Measurements from ENCODE around the gene CXCL14.

CXCL14 gene

DNA sequence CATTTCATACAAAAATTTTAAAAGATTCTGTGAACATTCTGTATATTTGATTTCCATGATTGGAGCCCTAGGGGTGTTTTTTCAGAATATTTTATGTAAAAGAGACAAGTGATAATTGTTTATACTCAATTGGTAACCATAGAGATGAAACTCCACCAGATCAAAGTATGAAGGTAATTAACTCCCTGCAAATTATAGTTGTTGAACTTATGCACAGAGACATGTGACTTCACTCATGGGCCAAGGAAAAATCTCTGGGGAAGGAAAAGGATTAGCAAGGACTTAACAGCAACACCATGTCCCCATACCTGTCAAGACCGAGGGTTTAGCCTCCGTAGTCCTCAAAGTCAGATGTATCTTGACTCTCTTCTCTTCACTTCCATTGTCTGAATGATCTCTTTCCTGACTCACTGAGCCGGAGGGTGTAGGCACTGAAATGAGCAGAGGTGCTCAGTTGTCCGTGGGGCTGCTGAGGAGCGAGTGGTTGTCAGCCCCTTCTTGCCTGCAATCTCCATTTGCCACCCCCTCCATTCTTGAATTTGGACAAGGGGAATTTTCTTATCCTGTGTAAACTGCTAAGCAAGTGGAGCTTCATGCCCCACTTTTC, 17.5 kb upstream of the CXCL14 start:
- no peak for DNase-seq

DNA sequence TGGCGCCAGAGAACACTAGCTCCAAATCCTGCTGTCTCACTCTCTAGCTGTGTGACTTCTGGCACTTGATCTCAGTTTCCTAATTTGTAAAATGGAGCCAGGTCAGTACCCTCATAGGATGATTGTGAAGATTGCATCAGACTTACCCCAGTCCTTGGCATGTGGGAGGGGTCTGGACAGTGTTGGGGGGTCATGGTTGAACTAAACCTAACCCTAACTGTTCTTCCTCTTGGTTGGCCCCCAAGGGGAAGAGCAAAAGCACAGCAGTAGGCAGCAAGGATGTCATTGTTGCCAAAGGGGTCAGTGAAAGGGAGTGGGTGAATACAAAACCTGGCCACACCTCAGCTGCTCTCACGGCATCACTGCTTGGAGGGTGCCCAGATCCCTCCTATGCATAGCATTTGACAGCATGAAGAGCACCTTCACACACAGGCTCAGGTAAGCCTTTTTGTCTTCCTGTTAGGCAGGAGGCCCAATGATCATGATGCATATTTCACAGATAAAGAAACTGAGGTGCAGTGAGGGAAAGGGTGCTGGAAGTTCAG, 15.7 kb upstream of the CXCL14 start:
- DNase-seq = no peak

DNA sequence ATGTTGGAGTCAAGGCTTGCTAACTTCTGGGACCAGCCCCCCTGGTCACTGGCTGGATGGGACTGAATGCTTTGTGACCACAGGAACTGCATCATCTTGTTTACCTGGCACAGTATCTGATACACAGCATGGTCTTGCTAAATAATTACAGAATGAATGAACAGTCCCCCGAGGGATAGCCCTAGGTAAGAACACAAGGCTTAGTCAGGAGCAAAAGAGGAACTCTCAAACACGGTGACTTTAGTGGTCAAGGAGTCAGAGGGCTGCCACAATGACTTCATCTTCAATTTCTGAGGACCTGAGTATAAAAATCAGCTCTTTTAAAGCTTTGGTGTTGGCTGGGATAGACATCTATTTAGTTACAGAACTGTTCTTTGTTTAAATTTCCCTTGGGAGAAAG, 15.1 kb upstream of the CXCL14 start:
- DNase-seq = no peak

DNA sequence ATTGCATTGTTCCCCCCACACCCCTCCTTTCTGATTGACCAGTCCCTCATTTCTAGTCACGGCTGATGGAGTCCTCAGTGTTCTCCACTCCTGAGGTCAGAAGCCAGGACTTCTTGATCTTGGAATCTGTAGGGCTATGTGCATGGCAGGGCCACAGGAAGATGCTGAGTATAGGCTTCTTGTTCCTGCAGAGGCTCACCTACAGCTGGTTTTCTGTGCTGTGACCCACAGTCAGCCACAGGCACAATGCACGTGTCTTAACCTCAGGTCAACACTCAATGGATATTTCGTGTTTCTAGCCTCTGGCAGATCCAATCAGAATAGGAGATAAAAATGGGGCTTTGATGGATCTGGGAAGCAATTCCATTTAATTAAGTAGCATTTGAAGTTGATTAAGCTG, 14.3 kb upstream of the CXCL14 start:
- DNase-seq = no peak

DNA sequence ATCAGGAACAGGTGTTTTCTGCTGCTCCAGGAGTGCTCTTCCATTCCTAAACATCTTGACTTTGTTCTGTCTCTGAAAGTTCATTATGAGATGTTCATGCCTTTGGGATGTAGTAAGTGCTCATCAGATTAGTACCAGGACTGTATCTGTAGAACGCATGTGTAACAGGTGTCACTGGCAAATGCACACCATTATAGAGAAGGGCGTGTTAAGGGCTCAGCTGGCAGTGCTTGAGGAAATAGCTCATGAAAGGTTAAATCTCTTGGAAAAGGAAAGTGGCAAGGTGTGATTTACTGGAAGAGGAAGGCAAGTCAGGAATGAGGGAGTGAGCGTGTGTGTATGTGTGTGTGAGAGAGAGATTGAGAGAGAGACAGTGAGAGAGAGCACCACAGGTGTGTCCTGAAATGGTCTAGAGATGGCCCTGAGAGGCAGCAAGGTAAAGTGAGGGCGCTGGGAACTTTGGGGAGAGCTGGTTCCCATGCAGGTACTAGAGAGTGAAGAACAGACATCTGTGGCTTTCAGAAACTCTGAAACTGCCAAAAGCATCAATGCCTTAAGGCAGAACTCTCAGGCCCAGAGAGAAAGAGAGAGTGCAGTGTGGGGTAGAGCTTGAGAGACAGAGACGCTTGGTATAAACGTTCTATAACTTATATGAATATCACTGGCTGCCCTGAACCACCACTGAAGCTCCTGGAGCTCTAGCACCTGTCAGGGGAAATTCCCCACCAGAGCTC, 13.7 kb upstream of the CXCL14 start:
- DNase-seq = no peak

DNA sequence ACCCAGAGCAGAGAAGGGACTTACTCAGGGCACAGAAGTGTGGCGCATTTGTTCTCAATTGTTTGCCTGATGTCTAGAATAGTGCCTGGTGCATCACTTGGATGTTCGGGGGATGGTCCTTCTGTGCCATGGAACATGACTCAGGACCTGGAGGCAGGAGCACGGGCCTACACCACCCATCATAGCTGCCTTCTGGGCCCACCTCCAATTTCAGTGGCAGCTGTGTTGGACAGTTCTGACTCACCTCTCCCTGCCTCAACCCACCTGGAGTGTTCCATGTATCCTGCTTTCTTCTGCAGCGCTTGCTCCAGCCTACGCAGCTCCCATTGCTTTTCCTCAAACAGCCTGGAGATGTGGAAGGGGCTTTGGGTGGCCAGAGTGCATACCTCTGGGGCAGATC, 12.5 kb upstream of the CXCL14 start:
- DNase-seq = no peak

DNA sequence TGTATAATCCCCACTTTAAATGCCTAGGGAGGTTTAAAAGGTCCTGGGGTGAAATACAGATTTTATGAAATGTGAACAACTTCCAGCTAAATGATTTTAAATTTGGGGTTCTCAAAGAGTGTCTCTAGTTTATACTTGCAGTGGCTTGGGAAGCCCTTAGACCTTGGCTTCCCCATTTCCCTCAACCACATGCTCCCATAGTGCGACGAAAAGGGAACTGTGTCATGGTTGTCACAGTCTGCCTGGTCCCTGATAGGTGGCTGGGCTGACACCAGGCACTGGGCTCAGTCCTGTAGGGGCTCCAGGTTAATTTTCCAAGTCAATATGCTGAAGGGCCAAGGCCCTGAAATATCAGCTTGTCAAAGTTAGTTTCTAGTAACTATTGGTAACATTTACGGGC, 10.4 kb upstream of the CXCL14 start:
- DNase-seq = no peak

DNA sequence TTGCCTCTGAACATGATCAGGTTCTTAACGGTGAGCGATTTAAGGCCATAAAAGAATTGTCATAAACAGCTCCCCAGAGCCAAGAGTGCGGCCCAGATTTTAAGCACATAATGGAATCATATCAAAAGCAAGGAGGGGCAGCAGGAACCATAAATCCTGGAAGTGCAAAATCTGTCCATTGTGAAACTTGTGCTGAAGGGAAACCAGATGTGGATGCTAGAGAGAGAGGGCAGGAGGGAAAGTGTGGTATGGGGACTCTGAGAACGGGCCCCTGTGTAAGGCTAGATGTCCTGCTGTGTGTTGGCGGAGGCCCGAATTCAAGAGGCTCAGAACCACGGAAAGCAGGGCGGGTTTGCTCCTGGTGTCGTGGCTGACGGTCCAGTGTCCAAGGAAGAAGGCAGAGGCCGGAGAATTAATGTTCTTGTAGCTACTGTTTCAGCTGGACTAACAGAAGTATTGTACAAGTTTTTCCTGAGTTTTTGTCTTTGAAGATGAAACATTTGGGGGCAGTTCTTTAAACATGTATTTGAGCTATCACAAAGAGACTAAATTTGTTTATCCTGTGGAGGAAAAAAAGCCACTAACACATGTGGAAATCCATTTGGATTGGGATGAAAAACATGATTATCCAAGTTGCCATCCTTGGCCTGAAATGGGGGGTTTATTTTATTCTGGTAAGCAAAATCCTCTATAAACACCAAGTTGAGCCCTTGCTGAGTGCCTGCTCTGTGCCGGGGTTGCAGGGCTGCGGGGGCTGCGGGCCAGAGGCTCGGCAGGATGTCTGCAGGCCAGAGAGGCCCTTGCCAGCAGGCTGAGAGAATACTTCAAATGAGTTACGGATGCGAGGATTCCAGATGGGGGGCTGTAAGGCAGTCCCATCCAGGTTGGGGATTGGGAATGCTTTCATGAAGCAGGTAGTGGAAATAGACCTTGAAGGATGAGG, 9.2 kb upstream of the CXCL14 start:
- DNase-seq = no peak

DNA sequence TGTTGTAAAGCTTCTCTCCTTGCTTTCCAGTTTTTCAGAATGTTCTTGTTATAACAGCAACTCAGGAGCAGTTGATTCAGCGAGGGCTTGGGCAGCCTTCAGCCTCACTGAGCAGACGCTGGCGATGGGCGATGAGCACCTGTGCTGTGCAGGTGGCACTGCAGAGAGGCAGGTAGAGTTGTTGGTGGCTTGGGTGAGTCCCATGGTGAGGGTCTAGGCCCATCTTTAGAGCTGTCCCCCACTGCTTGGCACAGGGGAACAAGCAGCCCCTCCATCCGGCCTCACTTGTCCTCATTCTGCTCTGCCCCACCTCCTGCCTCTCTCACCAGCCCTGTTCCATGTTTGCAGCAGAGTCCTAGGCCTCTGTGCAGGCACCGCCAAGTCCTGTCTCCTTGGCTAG, 6.1 kb upstream of the CXCL14 start:
- no peak for DNase-seq

DNA sequence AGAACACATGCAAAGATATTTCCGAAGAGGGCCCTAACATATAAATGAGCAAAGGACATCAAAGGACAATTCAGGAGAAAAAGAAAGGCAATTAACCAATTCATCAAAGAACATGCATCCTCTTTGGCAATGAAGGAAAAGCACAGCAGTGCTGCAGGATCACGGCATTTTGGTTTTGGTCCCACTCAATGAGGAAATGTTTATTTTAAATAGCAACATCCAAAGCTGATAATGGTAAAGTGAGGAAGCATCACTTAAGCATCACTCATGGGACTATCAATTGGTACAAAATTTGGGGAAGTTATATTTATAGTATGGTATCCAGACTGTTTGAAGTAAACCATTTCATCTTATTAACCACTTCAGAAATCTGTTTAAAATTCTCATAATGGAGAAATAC, 5.5 kb upstream of the CXCL14 start:
- no peak for DNase-seq

DNA sequence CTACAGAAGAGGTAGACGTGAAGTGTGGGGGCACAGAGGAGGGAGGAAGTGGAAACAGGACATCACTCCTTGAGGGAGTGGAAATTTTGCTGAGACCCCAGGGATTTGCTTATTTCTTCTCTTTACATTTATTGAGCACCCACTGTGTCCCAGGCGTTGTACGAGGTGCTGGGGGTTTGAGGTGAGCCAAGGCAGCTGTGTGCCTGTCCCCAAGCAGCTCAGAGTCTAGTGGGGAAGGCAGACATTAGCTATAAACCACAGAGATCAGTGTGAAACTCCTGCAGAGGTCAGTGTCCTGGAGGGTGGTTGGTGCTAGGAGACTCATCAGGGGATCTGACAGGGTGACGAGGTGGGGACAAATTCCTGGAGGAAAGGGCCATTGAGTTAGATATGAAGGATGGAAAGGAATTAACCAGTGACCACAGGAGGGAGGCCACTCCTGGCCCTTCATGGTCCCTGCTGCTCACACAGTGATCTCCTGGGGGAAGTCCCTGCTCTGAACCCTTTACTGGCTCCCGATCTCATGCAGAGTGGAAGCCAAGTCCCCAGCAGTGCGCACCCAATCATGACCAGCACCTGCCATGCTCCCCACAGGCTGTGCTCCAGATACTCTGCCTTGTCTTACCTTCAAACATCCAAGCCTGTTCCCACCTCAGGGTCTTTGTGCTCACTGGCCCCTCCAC, 3.4 kb upstream of the CXCL14 start:
- DNase-seq = no peak

DNA sequence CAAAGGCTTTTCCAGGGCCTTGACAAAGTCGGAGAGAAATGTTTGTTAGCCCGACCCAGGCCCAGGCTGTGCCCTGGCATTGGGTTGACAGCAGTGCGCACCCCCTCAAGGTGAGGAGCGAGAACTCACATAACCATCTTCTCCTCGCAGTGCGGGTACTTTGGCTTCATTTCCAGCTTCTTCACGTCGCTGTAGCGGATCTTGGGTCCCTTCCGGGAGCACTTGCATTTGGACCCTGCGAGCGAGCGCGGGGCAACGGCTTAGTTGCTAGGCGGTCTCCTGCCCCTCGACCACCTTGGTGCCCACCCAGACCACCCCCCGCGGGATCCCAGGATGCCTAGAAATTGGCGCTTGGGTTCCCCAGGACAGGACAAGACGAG, 496 bp downstream of the CXCL14 start:
- no peak for DNase-seq

DNA sequence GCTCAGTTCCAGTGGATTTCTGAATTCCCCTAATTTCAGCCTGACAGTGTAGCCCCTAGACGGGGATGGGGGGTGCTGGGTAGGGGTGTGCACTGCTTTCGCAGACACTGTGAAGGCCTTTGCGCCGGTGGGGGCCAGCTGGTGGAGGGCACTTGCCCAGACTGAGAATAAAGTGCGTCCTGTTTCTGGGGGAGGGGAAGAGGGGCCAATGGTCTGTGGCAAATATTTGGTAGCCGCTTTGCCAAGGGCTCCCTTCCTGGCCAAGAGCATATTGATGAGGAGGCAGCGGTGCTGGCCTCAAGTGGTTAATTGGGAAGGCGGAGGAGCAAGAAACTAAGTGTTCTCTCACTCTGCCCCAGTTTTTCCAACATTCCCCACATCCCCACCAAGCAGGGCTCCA, 1.4 kb downstream of the CXCL14 start:
- DNase-seq = no peak

DNA sequence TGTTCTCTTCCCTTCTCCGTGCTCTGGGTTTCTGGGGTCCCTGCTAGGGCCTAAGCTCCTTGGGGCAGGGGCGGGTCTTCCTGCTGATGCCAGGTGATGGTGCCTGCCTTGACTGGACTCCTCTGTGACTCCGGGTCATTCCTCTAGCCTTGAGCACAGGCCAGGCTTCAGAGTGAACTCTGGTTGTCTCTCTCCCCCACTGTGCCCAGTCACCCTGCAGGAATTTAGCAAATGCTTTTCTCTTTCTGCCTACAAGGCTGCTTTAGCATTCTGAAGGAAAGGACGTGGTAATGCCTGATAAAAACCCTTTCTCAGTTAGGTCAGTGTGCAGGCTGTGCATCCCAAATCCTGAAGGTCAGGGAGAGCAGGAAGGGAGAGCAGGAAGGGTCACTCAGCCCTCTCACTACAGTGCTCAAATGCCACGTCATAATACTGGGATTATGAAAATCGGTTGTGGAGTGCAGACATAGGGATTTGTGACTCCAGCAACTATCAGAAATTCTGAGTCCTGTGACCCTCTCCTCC, 2.7 kb downstream of the CXCL14 start:
- DNase-seq = no peak

DNA sequence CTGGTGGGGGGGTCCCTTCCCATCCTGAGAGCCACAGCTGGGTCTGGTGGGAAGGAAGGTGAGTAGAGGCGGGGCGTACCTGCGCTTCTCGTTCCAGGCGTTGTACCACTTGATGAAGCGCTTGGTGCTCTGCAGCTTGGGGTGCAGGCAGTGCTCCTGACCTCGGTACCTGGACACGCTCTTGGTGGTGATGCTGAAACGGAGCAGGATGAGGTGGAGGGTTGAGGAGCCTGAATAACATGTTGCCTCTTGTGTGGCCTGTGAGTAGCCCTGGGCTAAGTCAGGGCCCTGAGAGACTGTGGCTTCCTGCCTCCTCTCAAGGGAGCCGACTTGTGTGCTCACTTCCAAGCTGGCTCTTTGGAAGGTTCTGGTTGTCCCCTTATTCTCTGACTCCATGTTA, 4.3 kb downstream of the CXCL14 start:
- no peak for DNase-seq

DNA sequence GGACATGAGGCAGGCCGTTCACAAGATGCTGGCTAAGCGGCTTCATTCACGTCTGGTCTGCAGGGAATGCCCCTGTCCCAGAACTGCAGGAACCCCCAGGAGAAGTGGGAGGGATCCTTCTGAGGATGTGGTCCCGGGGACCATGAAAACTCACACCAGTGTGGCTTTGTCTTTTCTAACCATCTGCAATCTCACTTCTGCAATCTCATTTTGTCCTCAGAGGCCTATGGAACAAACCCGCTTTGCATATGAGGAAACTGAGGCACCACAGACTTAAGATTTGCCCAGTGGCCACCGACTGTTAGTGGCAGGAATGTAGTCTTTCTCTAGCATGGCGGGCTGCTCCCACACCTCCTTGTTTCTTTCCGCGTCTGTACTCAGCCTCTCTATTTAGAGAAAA, 6.9 kb downstream of the CXCL14 start:
- no peak for DNase-seq

DNA sequence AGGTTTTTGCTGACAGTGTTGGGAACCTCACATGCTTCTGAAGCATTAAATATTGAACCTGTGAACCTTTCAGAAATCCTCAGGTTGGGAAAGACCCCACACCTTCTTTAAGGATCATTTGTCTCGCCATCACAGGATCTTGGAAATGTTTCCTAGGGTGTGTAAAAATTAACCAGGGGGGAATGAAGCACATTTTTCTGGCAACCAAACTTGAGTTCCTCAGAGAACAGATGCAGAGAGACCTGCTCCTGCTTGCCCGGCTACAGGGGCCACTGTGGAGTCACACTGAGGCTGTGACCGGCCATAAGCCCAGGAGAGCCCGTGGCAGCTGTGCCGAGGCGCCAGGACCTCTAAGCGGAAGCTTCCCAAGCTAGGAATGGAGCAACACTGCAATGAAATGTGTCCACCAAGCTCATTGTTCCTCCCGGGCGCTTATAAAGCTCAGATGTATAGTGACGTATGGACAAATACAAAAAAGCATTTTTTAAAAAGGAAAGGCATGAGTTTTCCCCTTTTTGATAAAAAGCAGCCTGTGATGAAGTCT, 7.7 kb downstream of the CXCL14 start:
- DNase-seq = no peak

DNA sequence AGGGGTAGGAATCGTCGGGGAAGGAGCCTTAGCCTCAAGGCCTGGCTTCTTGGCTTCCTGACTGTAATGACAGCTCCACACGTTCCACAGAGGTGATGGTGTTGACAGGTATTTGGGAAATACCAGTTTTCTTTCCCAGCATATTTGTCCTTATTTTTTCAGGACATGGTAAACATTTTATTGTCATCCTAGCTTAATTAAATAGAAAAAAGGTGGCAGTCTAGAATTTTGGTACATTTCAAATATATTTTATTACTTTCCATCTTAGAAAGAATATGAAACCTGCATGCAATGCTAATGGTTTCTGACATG, 8.4 kb downstream of the CXCL14 start:
- no peak for DNase-seq

DNA sequence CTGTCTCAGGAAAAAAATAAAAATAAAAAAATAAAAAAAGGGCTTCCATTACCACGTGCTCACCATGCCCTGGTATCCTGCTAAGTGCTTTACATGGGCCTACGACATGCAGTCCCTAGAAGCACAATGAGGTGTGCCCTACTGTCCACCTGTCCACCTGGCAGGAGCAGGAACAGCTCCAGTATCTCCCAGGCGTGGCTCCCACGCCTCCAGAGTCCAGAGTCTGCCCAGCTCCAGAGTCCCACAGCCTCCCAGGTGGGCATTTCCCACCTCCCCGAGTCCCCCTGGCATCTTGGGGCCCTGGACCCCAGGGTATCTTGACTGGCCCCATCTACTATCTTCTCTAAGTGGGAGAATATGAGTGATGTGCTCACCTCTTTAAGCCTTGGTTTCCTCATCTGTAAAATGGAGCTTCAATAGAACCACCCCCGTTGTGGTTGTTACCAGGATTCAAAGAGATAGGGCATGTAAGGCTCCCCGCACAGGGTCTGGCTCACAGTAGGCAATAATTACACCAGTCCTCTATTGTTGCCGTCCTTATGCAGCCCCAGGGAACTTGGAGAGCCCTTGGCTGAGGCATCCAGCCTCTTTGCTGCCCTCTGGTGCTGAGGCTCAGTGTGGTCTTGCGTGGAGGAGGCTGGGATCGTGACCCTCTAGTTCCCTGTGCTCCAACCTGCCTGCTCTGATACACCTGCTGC, 8.9 kb downstream of the CXCL14 start:
- no peak for DNase-seq

DNA sequence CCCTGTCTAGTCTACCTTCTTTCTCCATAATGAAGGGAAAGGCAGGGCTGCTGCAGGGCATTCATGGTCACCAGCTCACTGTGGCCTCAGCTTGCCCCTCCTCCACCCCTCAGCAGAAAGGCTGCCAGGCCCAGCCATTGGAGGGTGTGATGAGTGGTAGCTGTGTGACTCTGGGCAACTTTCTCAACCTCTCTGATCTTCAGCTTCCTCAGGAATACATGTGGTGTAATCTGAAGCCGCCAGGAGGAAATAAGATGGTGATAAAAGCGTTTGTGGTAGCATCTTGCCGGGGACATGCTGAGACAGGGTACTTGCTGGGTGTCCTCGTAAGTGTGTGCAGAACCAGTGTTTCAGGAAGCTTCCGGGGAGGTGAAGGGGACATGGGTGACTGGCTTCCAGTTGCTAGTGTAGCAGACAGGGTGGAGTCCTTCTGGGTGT, 9.8 kb downstream of the CXCL14 start:
- DNase-seq = no peak

DNA sequence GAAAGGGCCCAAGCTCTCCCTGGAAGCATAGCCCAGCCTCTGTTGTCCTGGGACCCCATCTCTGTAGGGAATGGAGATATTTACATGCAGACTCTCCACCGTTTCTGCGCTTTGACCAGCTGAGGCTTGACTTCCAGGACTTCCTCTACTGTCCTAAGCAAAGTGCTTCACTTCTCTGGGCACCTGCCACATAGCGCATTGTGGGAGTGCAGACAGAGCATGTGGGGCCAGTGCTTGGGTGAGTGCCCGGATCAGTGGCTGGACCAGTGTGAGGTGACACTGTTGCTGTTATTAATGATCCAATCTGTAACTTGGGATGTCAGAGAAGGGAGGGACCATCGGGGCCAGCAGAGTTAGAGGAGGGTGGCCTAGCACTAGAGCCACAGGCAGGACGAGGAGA, 10.5 kb downstream of the CXCL14 start:
- no peak for DNase-seq

DNA sequence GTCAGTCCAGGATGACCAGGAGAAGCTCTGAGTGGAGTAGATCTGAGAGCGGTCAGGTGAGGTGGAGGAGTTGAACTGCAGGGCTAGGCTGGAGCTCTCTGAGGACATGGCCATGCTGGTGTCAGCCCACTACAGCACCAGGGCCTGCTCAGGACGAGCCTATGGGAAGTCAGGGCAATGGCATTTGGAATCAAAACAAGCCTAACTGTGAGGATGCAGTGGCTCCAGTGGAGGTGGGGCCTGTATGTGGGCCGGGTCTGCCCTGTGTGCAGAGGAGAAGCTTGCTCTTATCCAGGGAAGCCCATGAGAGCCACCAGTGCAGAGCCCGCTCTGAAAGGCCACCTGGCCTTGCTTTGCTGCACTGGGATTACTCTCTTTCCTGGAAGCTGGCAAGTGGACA, 11.1 kb downstream of the CXCL14 start:
- no peak for DNase-seq
